ENCODE results near the gene PIGX.
A peak's percentile ranks its signal among the peaks of the same experiment; 100 is the strongest.
"Not testable (repeated sequence)": the region's sequence is repeated elsewhere in the genome, so short reads cannot be mapped to it uniquely, and the experiment has no call there.

PIGX gene

DNA sequence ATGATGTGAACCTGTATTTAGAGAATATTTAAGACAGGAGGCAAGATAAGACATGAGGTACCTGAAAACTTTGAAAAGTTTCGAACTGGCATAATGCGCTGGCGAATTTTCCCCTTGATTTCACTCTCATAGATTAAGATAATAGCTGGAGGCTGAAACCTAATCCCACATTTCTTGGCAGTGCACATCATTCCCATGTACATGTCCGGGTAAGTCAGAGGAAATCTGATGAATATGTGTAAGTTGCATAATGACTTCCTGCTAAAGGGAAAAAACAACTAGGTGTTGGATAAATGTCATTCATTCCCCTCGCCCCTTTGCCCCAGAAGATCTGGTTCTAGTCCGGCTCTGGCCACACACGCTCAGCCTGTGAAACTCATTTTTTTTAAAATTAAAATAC lies 3.7 kb upstream of the PIGX start:
- no peaks in the 10 kb centered on the region for H3K36me3 ChIP-seq (ENCODE audit: control insufficient read depth, insufficient read depth, low read length)
- H3K9ac ChIP-seq (ENCODE audit: low read depth, low read length): no peak overlapping the region
- no peaks in the 10 kb centered on the region for H3K27me3 ChIP-seq (ENCODE audit: control insufficient read depth, insufficient read depth, low read length)

DNA sequence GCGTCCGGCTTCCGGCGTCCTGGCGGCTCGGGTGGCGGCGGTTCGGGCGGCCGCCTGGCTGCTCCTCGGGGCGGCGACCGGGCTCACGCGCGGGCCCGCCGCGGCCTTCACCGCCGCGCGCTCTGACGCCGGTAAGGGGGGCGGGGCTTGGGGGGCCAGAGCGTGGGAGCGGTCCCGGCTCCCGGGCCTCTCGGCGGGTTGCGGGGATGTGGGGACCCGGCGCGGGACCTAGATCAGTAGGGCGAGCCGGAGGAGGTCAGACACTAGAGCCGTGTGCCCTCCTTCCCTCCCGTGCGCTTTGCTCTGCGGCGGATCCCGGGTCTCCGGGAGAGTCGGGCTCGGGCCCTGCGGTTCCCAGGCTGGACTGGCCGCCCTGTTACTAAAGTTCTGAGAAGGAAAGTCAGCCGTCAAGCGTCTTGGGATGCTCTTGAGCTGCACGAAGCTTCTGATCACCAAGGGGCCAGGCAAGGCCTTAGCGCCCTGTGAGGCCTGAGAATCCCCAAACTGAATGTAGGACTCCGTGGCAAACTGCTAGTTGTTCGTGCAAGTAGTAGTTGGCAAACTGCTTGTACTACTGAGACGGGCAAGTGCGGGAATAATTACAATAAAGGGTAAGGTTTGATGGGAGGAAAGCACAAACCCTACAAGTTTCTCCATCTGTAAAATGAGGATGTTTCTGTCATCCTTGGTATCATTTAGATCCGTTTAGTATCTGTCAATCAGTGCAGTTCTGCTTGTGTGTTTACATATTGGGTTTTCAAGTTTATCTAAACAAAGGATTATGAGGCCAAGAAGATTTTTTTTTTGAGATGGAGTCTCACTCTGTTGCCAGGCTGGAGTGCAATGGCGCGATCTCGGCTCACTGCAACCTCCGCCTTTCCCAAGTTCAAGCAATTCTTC lies 587 bp downstream of the PIGX start:
- no peaks in the 10 kb centered on the region for H3K9me3 ChIP-seq (ENCODE audit: control insufficient read depth, insufficient read depth, low read length)
- H3K36me3 ChIP-seq (ENCODE audit: control insufficient read depth, insufficient read depth, low read length): no peaks in the 10 kb centered on the region
- H3K4me3 ChIP-seq (ENCODE audit: low read depth, low read length): peak overlapping the region; percentile 93
- peak overlapping the region; percentile 9 for H3K9ac ChIP-seq (ENCODE audit: low read depth, low read length)
- no peaks in the 10 kb centered on the region for H3K4me1 ChIP-seq (ENCODE audit: control insufficient read depth, insufficient read depth, low read length)
- H3K27me3 ChIP-seq (ENCODE audit: control insufficient read depth, insufficient read depth, low read length): no peaks in the 10 kb centered on the region

More for the DNA sequence above, 3.7 kb upstream of the PIGX start:
- Histone ChIP-seq H3K4me1 (ENCODE audit: control insufficient read depth, insufficient read depth, low read length) (no peaks in the 10 kb centered on the region), H3K4me3 (ENCODE audit: low read depth, low read length) (no peak overlapping the region), H3K9me3 (ENCODE audit: control insufficient read depth, insufficient read depth, low read length) (no peaks in the 10 kb centered on the region)

DNA sequence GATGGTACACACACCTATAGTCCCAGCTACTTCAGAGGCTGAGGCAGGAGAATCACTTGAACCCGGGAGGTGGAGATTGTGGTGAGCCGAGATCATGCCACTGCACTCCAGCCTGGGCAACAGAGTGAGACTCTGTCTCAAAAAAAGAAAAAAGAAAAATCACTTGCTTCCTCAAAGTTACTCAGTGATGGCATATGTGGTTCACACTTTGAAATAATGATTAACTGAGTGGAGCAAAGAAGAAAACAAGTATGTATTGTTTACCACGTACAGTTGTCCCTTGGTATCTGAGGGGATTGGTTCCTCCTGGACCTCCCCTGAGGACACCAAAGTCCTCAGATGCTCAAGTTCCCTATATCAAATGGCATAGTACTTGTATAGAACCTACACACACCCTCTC lies 5.0 kb downstream of the PIGX start:
- H3K9ac ChIP-seq (ENCODE audit: low read depth, low read length); H3K27me3 ChIP-seq (ENCODE audit: control insufficient read depth, insufficient read depth, low read length); H3K4me3 ChIP-seq (ENCODE audit: low read depth, low read length); H3K9me3 ChIP-seq (ENCODE audit: control insufficient read depth, insufficient read depth, low read length); H3K4me1 ChIP-seq (ENCODE audit: control insufficient read depth, insufficient read depth, low read length); H3K36me3 ChIP-seq (ENCODE audit: control insufficient read depth, insufficient read depth, low read length): not testable (repeated sequence)

DNA sequence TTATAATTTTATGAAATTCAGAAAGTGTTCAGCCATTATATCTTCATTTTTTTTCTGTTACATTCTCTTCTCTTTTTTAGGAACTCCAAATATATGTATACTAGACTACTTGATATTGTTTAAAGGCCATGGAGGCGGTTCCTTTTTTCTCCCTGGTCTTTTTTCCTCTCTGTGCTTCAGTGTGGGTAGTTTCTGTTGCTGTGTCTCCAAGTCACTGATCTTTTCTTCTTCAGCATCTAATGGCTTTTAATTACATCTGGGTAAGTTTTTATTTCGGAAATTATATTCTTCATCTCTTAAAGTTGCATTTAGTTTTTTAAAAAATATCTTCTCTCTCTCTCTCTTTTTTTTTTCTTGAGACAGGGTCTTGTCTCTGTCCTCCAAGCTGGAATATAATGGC lies 8.9 kb downstream of the PIGX start:
- H3K9ac ChIP-seq (ENCODE audit: low read depth, low read length): no peak overlapping the region
- no peak overlapping the region for H3K4me3 ChIP-seq (ENCODE audit: low read depth, low read length)
- H3K9me3 ChIP-seq (ENCODE audit: control insufficient read depth, insufficient read depth, low read length): no peaks in the 10 kb centered on the region
- no peaks in the 10 kb centered on the region for H3K36me3 ChIP-seq (ENCODE audit: control insufficient read depth, insufficient read depth, low read length)
- no peaks in the 10 kb centered on the region for H3K27me3 ChIP-seq (ENCODE audit: control insufficient read depth, insufficient read depth, low read length)
- H3K4me1 ChIP-seq (ENCODE audit: control insufficient read depth, insufficient read depth, low read length): no peaks in the 10 kb centered on the region

DNA sequence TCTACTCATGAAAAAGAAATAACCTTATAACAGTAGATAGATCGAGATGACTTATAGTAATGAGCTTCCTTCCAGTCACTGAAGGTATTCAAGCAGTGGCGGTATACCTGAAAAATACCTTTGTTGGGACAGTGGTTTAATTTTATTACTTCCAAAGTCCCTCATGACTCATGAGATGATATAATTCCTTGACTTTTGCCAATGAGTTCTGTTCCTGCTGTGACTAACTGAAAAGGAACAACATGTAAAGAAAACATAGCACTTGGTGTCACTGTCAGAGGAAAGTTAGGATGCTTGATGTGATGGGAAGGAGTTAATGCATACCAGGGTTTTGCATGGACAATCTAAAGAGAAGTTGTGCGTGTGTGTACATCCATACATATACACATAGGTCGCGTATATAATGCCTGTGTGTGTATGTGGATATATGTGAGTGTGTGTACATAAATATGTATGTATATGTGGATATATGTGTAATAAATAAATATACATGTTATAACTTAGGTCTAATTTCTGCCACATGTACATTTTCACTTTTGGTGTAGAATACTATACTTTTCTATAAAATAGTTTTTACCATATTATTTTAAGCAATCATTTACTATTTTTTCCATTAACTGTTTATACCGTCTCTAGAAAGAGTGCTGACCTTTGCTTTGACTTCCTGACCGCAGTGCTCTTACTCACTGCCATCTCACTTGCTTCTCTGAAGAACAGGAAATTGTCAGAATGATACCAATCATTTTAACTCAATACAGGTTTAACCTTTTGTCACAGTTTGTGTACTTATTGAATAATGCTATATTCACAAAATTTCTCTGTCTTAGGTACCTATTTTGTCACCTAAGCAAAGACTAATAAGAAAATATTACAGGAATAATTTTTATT lies 14.9 kb downstream of the PIGX start:
- Histone ChIP-seq H3K36me3 (ENCODE audit: control insufficient read depth, insufficient read depth, low read length) (no peaks in the 10 kb centered on the region), H3K4me3 (ENCODE audit: low read depth, low read length) (no peak overlapping the region), H3K4me1 (ENCODE audit: control insufficient read depth, insufficient read depth, low read length) (no peaks in the 10 kb centered on the region), H3K9ac (ENCODE audit: low read depth, low read length) (no peak overlapping the region), H3K9me3 (ENCODE audit: control insufficient read depth, insufficient read depth, low read length) (no peaks in the 10 kb centered on the region), H3K27me3 (ENCODE audit: control insufficient read depth, insufficient read depth, low read length) (no peaks in the 10 kb centered on the region)

DNA sequence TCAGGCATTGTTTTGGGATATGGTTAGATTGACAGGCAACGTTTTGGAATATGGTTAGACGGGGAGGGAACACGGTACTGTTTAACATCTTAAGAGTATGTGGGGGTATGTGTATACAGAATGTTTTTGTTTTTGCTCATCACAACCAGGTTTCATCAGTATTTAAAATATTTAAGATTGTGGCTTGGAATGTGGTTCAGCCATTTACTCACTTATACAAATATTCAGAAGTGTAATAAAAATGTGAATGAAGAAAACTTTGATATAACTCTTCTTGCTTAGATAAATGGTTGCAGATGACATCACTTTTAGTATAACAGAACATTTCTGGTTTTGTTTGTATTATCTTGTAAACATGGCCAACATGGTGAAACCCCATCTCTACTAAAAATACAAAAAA lies 23.6 kb downstream of the PIGX start:
- H3K4me3 ChIP-seq (ENCODE audit: low read depth, low read length): no peak overlapping the region
- H3K9ac ChIP-seq (ENCODE audit: low read depth, low read length): no peak overlapping the region
- no peaks in the 10 kb centered on the region for H3K27me3 ChIP-seq (ENCODE audit: control insufficient read depth, insufficient read depth, low read length)
- no peaks in the 10 kb centered on the region for H3K36me3 ChIP-seq (ENCODE audit: control insufficient read depth, insufficient read depth, low read length)
- no peaks in the 10 kb centered on the region for H3K9me3 ChIP-seq (ENCODE audit: control insufficient read depth, insufficient read depth, low read length)
- no peaks in the 10 kb centered on the region for H3K4me1 ChIP-seq (ENCODE audit: control insufficient read depth, insufficient read depth, low read length)

DNA sequence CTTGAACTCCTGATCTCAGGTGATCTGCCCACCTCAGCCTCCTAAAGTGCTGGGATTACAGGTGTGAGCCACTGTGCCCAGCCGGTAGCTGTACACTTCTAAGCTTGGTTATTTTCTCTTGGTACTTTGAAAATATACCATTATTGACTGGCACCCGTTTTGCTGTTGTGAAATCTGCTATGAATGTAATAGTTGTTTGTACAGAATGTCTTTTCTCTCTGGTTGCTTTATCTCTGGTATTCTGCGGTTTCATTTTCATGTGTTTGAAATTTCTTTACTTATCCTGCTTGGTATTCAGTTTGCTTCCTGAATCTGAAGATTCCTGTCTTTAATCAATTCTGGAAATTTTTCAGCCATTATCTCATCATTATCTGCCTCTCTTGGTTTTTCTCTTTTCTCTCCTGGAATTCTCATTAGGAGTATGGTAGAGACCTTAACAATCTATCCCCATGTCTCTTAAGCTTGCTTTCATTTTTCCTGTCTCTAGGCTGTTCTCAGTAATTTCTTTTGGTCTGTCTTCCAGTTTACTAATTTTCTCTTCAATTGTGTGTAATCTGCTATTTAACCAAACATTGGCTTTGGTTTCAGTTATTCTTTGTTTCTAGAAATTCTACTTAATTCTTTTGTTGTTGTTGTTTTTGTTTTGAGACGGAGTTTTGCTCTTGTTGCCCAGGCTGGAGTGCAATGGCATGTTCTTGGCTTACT lies 24.6 kb downstream of the PIGX start:
- no peaks in the 10 kb centered on the region for H3K4me1 ChIP-seq (ENCODE audit: control insufficient read depth, insufficient read depth, low read length)
- H3K9me3 ChIP-seq (ENCODE audit: control insufficient read depth, insufficient read depth, low read length): no peaks in the 10 kb centered on the region
- H3K27me3 ChIP-seq (ENCODE audit: control insufficient read depth, insufficient read depth, low read length): no peaks in the 10 kb centered on the region
- no peak overlapping the region for H3K4me3 ChIP-seq (ENCODE audit: low read depth, low read length)
- H3K9ac ChIP-seq (ENCODE audit: low read depth, low read length): no peak overlapping the region
- H3K36me3 ChIP-seq (ENCODE audit: control insufficient read depth, insufficient read depth, low read length): no peaks in the 10 kb centered on the region

DNA sequence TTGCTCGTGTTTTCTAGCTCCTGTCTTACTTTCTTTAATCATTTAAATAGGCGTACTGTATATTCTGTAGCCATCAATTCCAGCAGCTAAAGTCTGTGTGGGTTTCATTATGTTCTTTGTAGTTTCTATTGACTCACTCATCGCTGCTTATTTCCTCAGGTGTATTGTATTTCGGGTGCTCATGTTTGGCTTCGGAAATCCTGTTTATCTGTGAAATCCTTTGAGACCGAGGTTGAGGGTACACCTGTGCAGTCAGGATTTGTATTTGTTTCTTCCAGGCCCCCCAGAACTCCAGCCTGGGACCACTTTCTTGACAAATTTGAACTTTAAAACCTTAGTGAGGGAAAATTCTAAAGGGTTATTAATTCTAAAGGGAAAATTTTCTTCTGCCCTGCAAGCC lies 25.5 kb downstream of the PIGX start:
- H3K36me3 ChIP-seq (ENCODE audit: control insufficient read depth, insufficient read depth, low read length): no peaks in the 10 kb centered on the region
- H3K4me1 ChIP-seq (ENCODE audit: control insufficient read depth, insufficient read depth, low read length): no peaks in the 10 kb centered on the region
- H3K9me3 ChIP-seq (ENCODE audit: control insufficient read depth, insufficient read depth, low read length): no peaks in the 10 kb centered on the region
- no peak overlapping the region for H3K4me3 ChIP-seq (ENCODE audit: low read depth, low read length)
- H3K9ac ChIP-seq (ENCODE audit: low read depth, low read length): no peak overlapping the region
- no peaks in the 10 kb centered on the region for H3K27me3 ChIP-seq (ENCODE audit: control insufficient read depth, insufficient read depth, low read length)

DNA sequence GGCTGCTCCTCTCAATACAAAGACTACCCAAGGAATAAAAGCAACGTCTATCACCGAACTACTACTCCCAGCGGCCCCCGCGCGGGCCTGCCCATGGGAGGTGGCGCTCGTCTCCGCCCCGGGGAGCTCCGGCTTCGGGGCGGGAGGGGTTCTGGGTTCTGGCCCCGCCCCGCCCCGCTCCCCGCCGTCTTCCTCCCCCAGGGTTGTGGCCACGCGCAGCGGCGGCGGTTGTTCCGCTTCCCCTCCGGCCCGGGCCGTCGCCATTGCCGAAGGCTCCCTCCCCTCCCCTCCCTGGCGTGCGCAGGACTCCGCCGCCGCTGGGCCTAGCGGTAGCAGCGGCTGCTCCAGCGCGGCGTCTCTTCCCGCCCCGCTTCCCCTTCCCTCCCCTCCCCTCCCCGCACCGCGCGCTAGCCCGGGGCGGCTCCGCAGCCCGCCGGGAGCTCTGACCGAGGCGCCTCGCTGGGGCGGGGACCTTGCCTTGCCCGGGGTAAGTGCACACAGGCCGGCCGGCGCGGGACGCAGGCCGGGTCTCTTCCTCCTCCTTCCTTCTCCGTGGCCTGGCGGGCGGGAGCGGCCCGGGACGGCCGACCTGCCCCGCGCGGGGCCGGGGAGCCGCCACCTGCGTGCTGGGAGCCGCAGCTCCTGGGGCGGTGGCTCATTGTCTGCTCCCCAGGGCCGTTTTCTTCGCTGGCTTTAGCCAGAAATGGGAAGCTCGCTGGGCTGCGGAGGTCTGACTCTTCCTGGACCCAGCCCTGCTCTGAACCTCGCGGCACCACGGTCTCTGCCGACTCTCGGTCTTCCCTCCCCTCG lies 27.7 kb downstream of the PIGX start, which contains the start of gene PAK2:
Gene PAK2 (plus strand): TSS at position 187 of the 810 bp plus-strand sequence. CDS start 42,790 bp downstream, outside the sequence.
- H3K4me3 ChIP-seq (ENCODE audit: low read depth, low read length): peak within 1 kb of the TSS; percentile 89
- no peaks in the 10 kb centered on the region for H3K36me3 ChIP-seq (ENCODE audit: control insufficient read depth, insufficient read depth, low read length)
- H3K4me1 ChIP-seq (ENCODE audit: control insufficient read depth, insufficient read depth, low read length): peaks cover 4% of the 10 kb centered on the region
- H3K9me3 ChIP-seq (ENCODE audit: control insufficient read depth, insufficient read depth, low read length): no peaks in the 10 kb centered on the region
- H3K27me3 ChIP-seq (ENCODE audit: control insufficient read depth, insufficient read depth, low read length): no peaks in the 10 kb centered on the region
- peak within 1 kb of the TSS; percentile 98 for H3K9ac ChIP-seq (ENCODE audit: low read depth, low read length)

DNA sequence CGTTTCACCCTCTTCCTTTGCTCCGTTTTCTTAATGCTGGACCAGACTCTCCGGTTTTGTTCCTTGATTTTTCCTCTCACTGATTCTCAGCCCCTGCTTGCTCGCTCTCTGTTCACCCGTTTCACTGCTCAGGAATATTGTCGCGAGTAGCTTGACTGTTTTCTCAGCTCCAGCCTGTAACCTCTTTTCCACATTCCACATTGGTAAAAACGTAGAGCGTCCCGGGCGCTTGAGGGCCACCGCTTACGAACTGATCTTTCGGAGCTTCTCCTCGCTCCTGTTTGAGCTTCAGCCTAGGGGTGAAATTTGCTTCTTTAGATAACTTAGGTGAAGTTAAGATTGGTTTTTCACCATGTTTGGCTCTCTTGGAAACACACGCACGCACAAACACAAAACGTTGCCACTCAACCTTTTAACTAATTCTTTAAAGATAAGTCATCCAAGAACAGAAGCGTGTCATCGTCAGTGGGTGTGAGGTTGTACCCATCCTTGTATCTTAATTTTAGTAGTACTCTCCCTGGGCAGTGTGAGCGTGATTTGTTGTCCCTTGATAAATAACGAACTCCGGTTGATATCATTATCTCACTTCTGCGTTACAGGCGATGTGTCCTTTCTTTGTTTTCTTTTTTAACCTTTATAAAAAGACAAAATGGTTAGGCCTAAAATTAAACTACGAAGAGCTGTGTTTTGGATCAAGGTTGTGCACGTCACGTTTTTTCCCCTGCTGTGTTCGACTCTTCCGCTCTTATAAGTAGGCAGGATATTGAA lies 28.5 kb downstream of the PIGX start:
- Histone ChIP-seq H3K27me3 (ENCODE audit: control insufficient read depth, insufficient read depth, low read length) (no peaks in the 10 kb centered on the region), H3K4me1 (ENCODE audit: control insufficient read depth, insufficient read depth, low read length) (peaks cover 4% of the 10 kb centered on the region)

More for the DNA sequence above, 28.5 kb downstream of the PIGX start:
- Histone ChIP-seq H3K9ac (ENCODE audit: low read depth, low read length) (peak overlapping the region; percentile 98), H3K4me3 (ENCODE audit: low read depth, low read length) (peak overlapping the region; percentile 89), H3K36me3 (ENCODE audit: control insufficient read depth, insufficient read depth, low read length) (no peaks in the 10 kb centered on the region), H3K9me3 (ENCODE audit: control insufficient read depth, insufficient read depth, low read length) (no peaks in the 10 kb centered on the region)

Data from iPS-15b (cell line).